Measurements from ENCODE around the gene FAM53B.

DNA sequence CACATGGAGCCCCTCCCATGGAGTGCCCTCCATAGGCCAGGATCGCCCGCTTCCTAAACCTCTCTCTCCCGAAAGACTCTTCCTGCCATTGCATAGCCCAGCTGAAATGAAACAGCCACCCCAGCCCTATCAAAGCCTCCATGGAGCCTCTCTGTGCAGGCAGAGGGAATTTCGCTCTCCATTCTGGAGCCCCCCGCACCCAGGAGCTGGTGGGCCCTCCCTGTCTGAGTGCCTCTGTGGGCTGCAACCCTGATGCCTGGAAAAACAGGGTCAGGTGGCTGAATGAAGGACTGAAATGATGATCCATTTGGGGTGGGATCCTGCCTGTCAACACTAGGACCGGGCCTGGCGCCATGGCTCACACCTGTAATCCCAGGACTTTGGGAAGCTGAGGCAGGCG lies 106.4 kb downstream of the FAM53B start:
- TF ChIP-seq, protein P1, sequence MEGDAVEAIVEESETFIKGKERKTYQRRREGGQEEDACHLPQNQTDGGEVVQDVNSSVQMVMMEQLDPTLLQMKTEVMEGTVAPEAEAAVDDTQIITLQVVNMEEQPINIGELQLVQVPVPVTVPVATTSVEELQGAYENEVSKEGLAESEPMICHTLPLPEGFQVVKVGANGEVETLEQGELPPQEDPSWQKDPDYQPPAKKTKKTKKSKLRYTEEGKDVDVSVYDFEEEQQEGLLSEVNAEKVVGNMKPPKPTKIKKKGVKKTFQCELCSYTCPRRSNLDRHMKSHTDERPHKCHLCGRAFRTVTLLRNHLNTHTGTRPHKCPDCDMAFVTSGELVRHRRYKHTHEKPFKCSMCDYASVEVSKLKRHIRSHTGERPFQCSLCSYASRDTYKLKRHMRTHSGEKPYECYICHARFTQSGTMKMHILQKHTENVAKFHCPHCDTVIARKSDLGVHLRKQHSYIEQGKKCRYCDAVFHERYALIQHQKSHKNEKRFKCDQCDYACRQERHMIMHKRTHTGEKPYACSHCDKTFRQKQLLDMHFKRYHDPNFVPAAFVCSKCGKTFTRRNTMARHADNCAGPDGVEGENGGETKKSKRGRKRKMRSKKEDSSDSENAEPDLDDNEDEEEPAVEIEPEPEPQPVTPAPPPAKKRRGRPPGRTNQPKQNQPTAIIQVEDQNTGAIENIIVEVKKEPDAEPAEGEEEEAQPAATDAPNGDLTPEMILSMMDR (IDR thresholded peaks at IDR 0.05) = no peak
- TF ChIP-seq EP300 (IDR thresholded peaks at IDR 0.05; ENCODE audit: low read depth) = no peak
- TF ChIP-seq POLR2AphosphoS5 (IDR thresholded peaks at IDR 0.05) = no peak
- TF ChIP-seq POLR2A (IDR thresholded peaks at IDR 0.05) = no peak
